AML-193 (cell line): ENCODE measurements around the gene PGS1.

Experiments
- DNase-seq, 2 experiments: peaks; one replicate each; lab custom pipeline; 2025; lab: John Stamatoyannopoulos, UW

The PGS1 gene

GRCh38 chr17:78408476-78409050 is 30.1 kb downstream of the PGS1 start:
- DNase-seq, result no peak

DNA sequence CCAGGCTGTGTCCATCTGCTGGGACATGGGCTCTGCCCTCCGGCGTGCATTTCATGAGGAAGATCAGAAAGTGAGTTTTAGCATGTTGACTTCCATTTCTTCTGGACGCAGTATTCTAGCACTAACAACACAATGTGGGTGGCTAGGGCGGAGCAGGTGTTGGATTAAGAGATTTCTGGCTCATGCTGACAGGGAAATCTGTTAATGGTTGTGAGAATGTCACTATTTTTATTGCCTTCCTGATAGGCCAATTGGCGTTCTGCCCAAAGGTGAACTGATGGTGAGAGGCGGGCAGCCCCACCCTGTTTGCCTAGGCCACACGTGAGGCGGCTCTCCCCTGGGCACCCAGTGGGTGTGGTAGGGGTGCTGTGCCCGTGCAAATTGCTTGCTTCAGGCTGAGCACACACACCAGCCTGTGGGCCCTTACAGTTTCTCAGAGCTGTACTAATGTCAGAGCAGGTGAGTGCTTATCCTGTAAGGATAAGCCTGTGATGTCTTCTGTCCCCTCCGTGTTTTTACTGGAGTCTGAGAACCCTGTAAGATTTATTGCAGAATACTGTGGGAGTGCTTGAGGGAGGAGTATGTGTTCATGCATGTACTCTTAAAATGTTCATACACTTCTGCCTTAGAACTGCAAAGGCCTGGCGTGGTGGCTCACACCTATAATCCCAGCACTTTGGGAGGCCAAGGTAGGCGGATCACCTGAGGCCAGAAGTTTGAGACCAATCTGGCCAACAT is 30.9 kb downstream of the PGS1 start:
- DNase-seq, result no peak

GRCh38 chr17:78411241-78411857 is 32.9 kb downstream of the PGS1 start:
- DNase-seq, result no peak

- DNase-seq, result peak in 1 of 2 experiments; percentile 9
These were observed 34.0 kb downstream of the PGS1 start for GRCh38 chr17:78412403-78412802.

GRCh38 chr17:78414178-78415162 is 36.0 kb downstream of the PGS1 start:
- DNase-seq, result no peak

DNA sequence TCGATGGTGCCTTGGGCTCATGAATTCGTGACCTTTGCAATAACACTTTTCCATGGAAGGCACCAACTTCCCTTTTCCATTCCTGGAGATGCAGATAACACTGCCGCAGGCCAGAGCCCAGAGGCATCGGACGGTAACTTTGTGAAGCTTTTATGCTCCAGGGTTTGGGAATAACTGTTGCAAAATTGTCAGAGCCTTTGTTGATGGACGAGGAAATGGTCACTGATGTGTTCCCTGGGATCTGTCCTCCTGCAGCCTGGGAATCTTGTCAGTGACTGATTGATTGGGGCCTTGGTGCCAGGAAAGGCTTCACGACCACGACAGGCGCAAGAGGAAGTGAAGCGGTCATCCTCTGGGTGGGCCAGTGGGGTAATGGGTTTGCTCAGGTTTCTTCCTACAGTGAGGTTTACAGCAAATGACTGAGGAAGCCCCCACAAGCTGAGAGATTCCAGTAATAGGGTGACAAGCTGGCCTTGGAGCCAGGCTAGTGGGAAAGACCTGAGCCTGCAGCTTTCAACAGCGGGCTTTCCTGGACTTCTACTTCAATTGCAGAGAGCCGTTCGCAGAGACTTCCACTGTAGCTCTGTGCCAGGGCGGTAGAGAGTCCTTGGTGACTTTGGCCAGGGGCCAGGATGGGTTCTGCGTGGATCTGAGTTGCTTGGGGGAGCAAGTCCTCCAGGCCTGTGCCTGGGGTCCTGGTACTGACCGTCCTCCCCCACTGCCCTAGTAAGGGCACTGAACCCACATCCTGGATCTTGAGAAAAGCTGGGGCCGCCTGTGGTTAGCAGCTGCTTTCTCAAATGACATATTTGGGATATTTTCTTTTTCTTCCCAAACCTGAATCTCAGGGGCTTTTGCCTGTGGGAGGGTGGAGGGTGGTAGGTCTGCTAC is 37.6 kb downstream of the PGS1 start:
- no peak for DNase-seq

GRCh38 chr17:78416791-78417530 is 38.5 kb downstream of the PGS1 start:
- peak; percentile 73 to 82 for DNase-seq

DNA sequence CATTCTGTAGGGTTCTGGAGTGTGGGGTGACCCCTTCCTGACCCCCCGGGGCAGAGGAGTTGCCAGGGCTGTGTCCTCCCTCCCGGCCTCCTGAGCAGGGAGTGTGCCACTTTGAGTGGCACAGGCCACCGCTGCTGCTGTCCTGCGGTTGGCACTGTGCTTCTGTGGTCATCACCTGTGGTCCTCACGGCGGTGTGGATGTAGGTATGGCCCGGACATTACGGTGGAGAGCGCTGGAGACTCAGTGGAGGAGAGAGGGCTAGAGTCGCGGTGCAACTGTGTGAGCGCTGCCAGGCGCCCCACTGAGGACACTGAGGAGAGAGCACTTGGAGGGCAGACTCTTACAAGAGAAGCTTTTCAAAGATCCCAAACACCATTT is 39.1 kb downstream of the PGS1 start:
- no peak for DNase-seq

GRCh38 chr17:78418326-78419026 is 40.0 kb downstream of the PGS1 start:
- no peak for DNase-seq

DNA sequence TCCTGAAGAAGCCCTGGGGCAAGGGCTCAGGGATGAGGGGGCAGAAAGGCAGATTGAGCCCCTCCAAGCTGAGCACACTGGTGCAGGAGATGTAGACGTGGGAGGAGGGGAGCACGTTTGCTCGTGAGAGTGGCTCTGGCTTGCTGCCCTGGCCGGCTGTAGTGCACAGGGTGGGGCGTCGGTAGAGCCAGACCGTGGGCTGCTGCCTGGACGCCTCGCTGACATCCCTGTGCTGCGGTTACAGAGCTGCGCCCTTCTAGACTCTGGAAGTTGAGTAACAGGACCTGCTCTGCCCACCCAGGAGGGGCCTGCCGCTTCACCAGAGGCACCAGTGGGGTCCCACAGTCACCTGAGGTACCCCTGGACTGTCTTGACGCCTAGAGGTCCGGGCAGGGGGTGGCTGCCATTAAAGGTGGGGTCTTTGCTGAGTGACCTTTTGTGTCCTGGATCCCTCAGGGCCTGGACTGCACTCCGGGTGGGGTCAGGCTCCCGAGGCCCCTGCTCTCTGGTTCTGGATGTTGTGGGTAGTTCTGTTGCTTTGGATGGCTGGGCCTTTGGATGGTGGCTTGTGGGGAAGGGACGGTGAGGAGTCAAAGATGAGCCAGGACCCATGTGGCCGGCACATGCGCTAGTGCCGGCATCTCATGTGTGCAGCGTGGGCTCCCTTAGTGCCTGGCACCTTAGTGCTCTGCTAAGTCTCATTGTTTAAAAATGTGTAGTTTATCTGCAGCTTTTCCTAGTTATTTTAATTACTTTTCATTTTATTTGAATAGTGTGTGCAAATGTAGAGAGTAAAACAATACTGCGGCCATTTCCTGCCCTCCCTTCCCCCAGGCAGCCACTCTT is 41.7 kb downstream of the PGS1 start:
- DNase-seq, result no peak

DNA sequence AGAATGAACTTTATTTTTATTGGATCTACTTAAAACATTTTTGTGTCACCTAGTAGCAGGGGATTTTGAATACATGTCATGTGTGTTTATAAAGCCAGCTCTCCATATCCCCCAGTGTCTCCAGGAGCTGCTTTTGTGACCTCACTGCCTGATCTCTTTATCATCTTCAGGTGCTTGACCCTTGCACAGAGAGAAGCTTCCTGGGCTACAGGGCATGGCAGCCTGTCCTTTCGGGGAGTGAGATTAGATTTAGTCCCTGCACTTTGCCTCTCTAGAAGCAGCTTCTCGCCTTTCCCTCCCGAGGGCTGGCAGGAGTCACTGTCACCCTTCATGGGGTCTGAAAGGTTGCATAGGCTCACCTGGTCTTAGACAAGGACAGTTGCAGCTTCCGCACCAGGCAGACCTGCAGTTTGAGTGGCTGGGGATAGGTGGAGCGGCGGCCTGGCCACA is 42.7 kb downstream of the PGS1 start:
- no peak for DNase-seq

DNA sequence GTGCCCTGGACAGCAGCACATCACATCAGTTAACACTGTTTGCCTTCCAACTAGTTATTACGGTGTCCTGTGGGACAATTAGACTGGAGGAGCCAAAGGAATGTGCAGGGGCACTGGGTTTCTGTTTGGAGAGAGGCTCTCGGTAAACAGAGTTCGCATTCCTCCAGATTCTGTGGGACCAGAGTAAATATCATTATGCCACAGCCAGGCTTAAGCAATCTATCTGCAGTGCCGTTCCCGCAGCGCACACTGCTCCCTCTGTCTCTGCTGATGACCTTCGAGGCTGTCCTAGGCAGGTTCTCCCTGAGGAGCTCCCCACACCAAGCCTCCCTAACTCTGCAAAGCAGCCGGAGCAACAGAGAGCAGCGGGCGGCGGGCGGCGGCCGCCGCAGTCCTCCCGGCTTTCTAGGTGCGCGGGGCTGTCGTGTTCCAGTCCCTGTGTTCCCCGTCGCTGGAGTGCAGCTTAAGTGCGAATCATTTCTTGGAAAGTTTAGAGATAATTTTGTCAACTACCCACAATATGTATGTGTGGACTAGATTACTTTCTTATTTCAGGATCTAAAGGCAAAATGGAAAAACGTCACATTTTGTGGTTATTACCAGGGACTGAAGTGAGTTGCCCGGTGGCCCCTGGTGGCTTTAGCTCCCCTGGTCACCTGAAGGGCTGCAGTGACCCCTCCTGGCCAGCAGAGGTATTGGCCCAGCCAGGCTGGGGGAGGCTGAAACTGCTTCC is 43.3 kb downstream of the PGS1 start:
- peak; percentile 66 to 67 for DNase-seq

GRCh38 chr17:78422267-78422605 is 43.8 kb downstream of the PGS1 start:
- no peak for DNase-seq

DNA sequence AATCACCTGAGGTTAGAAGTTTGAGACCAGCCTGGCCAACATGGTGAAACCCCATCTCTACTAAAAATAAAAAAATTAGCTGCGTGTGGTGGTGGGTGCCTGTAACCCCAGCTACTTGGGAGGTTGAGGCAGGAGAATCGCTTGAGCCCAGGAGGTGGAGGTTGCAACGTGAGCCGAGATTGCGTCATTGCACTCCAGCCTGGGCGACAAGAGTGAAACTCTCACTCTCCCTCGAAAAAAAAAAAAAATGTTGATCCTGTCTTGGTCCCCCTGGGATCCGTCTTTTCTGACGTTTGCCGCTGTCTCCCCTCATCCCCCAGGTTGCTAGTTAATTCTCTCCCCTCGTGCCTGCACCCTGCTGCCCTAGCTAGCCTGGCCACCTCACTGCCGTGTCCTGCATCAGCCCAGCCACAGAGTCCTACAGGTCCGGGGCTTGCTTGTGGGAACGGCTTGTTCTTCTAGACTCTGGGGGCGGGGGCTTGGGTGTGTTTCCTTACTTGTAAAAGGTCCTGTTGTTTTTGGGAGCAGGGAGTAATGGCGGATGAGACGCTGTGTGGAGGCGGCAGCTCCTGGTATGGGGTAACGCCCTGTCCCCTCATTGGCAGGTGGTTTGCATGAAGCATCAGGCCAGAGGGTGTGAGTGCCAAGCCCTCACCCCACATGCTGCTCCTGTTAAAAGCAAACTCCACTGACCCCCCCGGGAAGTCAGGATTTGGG is 44.6 kb downstream of the PGS1 start:
- DNase-seq, result no peak

DNA sequence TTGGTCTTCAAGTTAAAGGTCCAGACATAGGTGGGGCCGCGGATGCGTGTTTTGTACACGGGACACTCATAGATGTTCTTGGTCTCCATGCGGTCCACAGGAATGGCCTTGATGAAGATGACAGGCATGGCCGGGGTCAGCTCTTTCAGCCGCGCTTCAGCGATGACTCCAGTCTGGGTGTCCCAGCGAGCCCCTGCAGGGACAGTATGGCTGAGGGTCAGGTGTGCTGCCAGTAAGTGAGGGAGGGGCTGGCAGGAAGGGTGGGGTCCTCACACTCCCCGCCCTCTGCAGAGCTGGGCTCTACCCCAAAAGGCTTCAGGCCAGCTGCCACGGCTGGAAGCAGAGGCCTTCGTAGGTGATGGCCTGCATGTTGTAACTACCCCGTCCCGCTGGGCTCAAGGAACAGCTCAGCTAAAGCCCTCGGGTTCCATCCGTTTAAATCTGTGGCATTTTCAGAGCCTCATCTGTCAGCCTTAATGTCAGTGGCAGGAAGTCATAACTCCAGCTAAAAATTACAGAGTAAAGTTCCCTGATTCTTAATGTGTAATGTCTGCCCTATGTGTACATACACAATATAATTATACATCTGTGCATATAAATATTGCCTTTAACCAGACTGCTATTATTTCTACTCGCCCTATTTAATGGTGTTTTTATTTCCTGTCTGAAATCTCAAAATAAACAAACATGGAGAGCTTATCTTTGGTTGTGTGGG is 45.7 kb downstream of the PGS1 start:
- no peak for DNase-seq

GRCh38 chr17:78425429-78425828 is 47.0 kb downstream of the PGS1 start:
- DNase-seq, result no peak

DNA sequence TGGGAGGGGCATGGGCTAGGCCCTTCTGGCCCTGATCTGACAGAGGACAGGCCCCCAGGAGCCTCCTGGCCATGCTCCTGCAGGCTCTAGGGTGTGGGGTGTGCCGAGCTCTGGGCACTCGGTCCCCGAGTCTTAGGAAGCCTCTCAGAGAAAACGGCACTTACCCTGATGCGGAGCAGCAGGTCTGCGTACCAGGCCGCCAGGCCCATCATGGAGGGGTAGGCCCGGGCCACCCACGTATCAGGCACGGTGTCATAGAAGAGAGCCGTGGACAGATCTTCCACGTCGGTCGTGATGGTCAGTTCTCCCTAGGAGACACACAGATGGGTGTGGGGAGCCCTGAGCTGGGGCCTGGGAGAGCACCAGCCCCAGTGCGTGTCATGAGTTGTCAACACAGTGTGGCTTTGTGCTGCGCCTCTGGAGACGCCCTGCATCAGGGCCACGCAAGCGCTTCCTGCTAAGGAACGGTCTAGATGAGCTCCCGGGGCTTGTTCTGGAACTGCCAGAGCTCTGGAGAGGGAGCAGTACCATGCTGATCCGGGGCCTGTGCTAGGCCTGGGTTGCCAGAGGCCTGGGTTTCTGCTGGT is 47.9 kb downstream of the PGS1 start:
- DNase-seq, result no peak
